ENCODE measurements around the gene EPGN. TPM values are rescaled to one million over a fixed set of nuclear protein-coding genes. Genes with fewer than 3 reads are reported as not detected.
A peak's percentile ranks its signal among the peaks of the same experiment; 100 is the strongest.
"Not testable (repeated sequence)": the region's sequence is repeated elsewhere in the genome, so short reads cannot be mapped to it uniquely, and the experiment has no call there.

EPGN gene
- total and polyA plus RNA-seq, 2 donors, result 0.77 TPM; not detected in 1

DNA sequence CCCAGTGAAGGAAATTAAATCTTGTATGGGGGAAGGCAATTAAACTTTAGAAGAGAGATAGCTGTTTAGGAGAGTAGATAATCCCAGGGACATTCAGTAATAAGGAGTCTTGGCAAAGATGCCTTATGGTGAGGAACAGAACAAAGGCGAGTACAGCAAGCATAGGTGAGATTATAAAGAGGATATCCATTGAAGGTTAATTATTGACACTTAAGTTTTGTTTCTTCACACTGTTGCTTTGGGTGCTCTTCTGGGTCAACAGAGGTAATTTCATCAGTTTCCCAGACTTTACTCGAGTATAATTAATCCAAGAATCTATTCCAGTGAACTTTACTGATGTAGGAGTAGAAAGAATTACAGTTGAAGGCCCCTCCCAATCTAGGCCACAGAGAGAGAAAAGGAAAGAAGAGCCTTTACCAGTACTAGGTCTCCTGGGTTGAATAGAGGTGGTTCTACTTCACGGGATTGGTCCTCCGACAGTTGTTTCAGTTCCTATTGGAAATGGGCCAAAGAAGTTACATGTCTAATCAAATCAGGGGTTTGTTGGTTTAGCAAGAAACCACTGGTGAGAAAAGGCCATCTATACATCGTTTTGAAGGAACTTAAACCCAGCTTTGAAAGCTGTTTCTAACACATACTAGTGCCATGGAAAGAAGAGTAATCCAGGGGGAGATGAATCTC, 27.2 kb downstream of the EPGN start:
- no peak for DNase-seq (ENCODE audit: extremely low spot score)
- H3K4me1 ChIP-seq (ENCODE audit: insufficient read depth), result no peaks in the 10 kb centered on the region
- WGBS, result 75% methylated on average over 5 of the region's 5 CpGs
- H3K27ac ChIP-seq (ENCODE audit: low read depth), result no peak overlapping the region
- no peaks in the 10 kb centered on the region for H3K36me3 ChIP-seq (ENCODE audit: insufficient read depth)
- no peak overlapping the region for H3K4me3 ChIP-seq (ENCODE audit: low read depth, low read length)

DNA sequence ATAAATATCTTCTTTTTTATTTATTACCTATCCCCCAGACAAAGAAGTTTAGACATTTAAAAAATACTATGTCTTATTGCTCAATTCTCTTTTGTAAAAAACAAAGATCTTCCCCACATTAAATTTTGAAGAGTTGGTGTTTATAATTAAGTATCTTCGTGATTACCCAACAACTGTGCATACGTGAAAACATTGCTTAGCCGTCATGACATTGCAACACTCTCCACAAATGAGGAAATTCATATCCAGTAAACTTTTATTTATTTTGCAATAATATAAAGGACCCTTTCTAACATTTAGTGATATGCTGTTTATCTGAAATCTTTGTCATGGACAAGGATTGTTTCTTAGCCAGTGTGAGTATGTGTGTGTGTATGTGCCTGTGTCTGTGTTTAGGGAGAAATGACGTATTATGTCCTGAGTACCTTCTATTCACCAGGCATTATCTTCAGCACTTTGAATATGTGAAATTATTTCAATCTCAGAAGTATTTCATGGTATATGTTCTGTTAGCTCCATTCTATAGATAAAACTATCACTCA, 30.6 kb downstream of the EPGN start:
- Histone ChIP-seq H3K4me3 (ENCODE audit: low read depth, low read length) (no peak overlapping the region), H3K4me1 (ENCODE audit: insufficient read depth) (no peaks in the 10 kb centered on the region), H3K36me3 (ENCODE audit: insufficient read depth) (no peaks in the 10 kb centered on the region), H3K27ac (ENCODE audit: low read depth) (no peak overlapping the region)
- DNase-seq (ENCODE audit: extremely low spot score), result no peak
- WGBS, result 55% methylated on average over 4 of the region's 4 CpGs

DNA sequence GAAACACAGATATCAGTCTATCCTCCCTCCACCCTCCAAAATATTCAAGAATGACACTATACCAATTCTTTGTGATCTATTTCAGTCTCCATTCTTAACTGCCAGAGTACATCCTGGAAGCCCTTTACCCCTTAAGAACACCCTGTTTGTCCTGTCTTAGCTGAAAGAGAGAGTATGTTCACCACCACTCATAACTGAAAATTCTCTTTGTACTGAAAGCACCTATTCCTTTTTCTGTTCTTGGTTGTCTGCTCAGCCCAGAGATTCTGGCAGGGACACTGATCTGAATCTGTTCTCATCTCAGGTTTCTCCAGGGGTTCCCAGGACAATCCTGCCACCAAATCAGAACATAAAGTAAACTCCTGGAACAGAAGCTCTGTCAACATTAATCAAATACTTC, 31.2 kb downstream of the EPGN start:
- DNase-seq (ENCODE audit: extremely low spot score), result no peak
- Histone ChIP-seq H3K4me1 (ENCODE audit: insufficient read depth) (no peaks in the 10 kb centered on the region), H3K36me3 (ENCODE audit: insufficient read depth) (no peaks in the 10 kb centered on the region), H3K27ac (ENCODE audit: low read depth) (no peak overlapping the region), H3K4me3 (ENCODE audit: low read depth, low read length) (no peak overlapping the region)

DNA sequence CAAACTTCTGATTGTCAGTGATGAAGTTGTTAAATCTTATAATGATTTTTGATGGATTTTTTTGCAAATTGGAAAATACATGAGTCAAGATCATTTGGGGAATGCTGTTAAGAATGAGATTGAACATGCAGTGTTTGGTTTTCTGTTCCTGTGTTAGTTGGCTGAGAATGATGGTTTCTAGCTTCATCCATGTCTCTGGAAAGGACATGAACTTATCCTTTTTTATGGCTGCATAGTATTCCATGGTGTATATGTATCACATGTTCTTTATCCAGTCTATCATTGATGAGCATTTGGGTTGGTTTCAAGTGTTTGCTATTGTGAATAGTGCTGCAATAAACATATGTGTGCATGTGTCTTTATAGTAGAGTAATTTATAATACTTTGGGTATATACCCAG, 32.2 kb downstream of the EPGN start:
- not testable (repeated sequence) for H3K4me1 ChIP-seq (ENCODE audit: insufficient read depth); H3K36me3 ChIP-seq (ENCODE audit: insufficient read depth); DNase-seq (ENCODE audit: extremely low spot score); H3K27ac ChIP-seq (ENCODE audit: low read depth); H3K4me3 ChIP-seq (ENCODE audit: low read depth, low read length)

DNA sequence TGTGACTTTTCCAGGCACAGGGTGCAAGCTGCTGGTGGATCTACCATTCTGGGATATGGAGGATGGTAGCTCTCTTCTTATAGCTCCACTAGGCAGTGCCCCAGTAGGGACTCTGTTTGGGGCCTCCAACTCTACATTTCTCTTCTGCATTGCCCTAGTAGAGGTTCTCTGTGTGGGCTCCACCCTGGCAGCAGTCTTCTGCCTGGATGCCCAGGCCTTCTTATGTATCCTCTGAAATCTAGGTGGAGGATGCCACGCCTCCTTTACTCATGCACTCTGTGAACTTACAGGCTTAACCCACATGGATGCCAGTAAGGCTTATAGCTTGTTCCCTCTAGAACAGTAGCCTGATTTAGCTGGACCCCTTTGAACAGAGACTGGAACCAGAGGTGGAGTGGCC, 35.8 kb downstream of the EPGN start:
- no peak for DNase-seq (ENCODE audit: extremely low spot score)
- no peak overlapping the region for H3K4me3 ChIP-seq (ENCODE audit: low read depth, low read length)
- H3K36me3 ChIP-seq (ENCODE audit: insufficient read depth), result no peaks in the 10 kb centered on the region
- WGBS, result 76% methylated on average over 1 of the region's 1 CpG
- H3K4me1 ChIP-seq (ENCODE audit: insufficient read depth), result no peaks in the 10 kb centered on the region
- no peak overlapping the region for H3K27ac ChIP-seq (ENCODE audit: low read depth)

DNA sequence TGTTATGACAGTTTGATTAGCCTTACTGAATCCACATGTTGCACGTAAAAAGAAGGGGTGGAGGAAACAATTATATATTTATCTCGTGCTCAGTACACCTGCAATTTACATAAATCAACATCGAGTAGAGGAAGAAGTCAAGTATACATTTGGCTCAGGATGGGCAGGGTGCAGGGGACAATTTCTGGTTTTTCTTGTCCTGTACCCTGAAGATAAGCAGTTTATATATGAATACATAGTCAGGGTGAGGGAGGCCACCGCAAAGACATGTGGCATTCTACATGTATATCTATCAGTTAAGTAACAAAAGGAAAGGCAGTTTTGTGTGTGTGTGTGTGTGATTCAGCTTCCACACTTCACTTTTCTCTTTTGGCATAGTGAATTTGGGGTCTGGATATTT, 45.6 kb downstream of the EPGN start:
- no peaks in the 10 kb centered on the region for H3K36me3 ChIP-seq (ENCODE audit: insufficient read depth)
- H3K4me1 ChIP-seq (ENCODE audit: insufficient read depth), result no peaks in the 10 kb centered on the region
- 56% methylated on average over 4 of the region's 4 CpGs for WGBS
- no peak for DNase-seq (ENCODE audit: extremely low spot score)
- H3K27ac ChIP-seq (ENCODE audit: low read depth), result no peak overlapping the region
- H3K4me3 ChIP-seq (ENCODE audit: low read depth, low read length), result no peak overlapping the region

DNA sequence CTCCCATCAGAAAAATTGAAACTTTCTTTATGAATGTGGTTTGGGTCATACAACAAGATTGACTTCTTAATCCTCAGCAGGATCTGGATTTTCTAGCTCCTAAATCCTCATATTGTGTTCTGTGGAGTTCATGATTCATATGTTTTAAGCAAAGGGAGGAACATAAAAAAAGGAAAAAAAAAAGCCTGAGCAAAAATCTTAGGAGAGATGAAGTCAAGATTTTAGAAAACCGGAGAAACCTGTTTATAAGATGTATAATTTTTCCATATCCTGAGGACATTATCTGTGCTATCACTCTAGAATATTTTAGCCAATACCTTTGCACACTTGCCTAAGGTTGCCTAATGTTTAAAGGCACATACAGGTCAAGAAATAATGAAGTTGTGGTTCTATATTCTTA, 49.7 kb downstream of the EPGN start:
- Histone ChIP-seq H3K36me3 (ENCODE audit: insufficient read depth) (no peaks in the 10 kb centered on the region), H3K4me1 (ENCODE audit: insufficient read depth) (no peaks in the 10 kb centered on the region), H3K4me3 (ENCODE audit: low read depth, low read length) (no peak overlapping the region), H3K27ac (ENCODE audit: low read depth) (no peak overlapping the region)
- WGBS, result 75% methylated on average over 1 of the region's 1 CpG
- DNase-seq (ENCODE audit: extremely low spot score), result no peak

DNA sequence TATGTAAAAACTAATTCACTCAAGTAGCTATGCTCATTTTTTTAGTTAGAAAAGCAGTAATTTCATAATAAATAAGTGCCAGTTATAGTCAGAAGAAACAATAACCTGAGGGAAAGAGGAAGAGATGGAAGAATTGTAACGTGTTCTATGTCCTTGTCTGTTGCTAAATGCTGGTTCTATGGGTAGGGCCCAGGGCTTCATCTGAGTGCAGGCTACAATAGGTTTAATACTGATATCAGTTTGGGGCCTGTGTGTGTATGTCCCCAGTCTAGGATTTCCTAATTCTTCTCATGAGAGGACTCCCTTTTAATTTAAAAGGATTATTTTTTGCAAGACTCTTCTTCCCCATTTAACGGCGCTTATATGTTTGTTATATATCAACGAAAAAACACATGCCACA, 53.4 kb downstream of the EPGN start:
- Histone ChIP-seq H3K27ac (ENCODE audit: low read depth) (no peak overlapping the region), H3K4me3 (ENCODE audit: low read depth, low read length) (no peak overlapping the region), H3K36me3 (ENCODE audit: insufficient read depth) (no peaks in the 10 kb centered on the region), H3K4me1 (ENCODE audit: insufficient read depth) (no peaks in the 10 kb centered on the region)
- DNase-seq (ENCODE audit: extremely low spot score), result no peak
- 66% methylated on average over 4 of the region's 4 CpGs for WGBS

DNA sequence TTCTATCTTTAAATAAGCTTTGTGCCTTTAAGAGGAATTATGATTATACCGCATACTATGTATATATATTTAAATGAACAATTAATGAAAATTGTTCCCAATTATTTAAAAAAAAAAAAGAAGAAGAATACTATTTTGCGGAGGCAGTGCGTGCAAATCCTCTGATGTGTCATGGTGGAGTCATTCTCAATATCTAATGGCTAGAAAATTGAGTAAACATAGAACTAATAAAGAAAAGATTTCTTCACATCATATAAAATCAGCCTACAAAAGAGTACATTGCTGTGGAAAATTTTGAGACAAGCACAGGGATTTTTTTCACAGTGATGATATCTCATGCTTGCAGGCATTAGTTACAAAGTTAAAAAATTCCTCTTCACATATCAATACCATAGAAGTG, 54.1 kb downstream of the EPGN start:
- 93% methylated on average over 3 of the region's 3 CpGs for WGBS

DNA sequence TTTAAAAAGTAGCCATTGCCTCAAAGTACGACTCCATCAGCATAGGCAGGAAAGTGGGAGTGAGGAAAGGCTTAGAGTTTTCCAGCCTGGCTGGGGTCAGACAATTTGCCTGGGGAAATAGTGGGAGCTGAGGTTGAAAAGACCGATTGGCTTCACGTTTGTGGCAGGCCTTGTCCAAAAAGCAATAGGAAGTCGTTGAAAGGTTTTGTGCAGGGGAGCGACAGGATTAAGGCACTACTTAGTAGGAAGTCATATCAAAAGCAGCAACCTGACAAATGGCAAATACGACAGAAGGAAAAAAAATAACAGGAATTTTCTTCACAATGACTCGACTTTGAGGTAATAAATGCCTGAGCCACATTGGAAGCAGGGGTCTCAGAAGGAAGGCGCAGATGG, 56.0 kb downstream of the EPGN start:
- no peak overlapping the region for H3K4me3 ChIP-seq (ENCODE audit: low read depth, low read length)
- H3K36me3 ChIP-seq (ENCODE audit: insufficient read depth), result no peaks in the 10 kb centered on the region
- 52% methylated on average over 8 of the region's 8 CpGs for WGBS
- DNase-seq (ENCODE audit: extremely low spot score), result no peak
- no peak overlapping the region for H3K27ac ChIP-seq (ENCODE audit: low read depth)
- no peaks in the 10 kb centered on the region for H3K4me1 ChIP-seq (ENCODE audit: insufficient read depth)

More for the DNA sequence above, 54.1 kb downstream of the EPGN start:
- Histone ChIP-seq H3K27ac (ENCODE audit: low read depth) (no peak overlapping the region), H3K4me3 (ENCODE audit: low read depth, low read length) (no peak overlapping the region), H3K36me3 (ENCODE audit: insufficient read depth) (no peaks in the 10 kb centered on the region), H3K4me1 (ENCODE audit: insufficient read depth) (no peaks in the 10 kb centered on the region)
- DNase-seq (ENCODE audit: extremely low spot score), result no peak

DNA sequence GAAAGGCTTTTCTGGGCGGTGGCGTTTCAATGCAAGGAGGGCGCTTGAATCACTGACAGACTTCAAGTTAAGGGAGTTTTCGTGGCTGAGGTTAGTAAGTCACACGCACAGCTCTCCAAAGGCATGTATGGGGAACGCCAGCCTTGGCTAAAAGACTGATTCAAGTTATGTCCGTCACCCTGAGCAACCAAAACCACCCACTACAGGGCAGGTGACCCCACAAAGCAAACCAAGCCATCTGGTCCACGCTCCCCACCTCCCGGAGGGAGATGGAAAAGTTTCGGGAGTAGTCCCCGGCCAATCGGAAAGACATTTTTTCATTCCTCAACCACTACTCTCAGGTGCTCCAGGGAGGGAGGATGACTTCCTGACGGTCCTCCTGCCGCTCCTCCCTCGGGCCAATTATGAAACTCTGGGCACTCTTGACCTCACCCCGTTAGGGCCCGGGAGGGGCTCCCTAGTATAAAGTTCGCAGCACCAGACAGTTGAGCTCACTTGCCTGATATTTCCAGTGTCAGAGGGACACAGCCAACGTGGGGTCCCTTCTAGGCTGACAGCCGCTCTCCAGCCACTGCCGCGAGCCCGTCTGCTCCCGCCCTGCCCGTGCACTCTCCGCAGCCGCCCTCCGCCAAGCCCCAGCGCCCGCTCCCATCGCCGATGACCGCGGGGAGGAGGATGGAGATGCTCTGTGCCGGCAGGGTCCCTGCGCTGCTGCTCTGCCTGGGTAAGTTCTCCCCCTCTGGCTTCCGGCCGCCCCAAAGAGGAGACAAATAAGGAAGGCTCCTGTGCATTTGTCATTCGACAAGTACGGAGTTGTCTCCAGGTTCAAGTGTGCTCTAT, 56.6 kb downstream of the EPGN start, which contains the start of gene EREG:
TSS of gene EREG (plus strand) at position 494 of the 840 bp plus-strand sequence. CDS start at position 658, 164 bp downstream.
- H3K4me1 ChIP-seq (ENCODE audit: insufficient read depth), result no peaks in the 10 kb centered on the region
- H3K4me3 ChIP-seq (ENCODE audit: low read depth, low read length), result peak within 1 kb of the TSS; percentile 19
- no peak for DNase-seq (ENCODE audit: extremely low spot score)
- 9% methylated on average over 40 of the region's 40 CpGs for WGBS
- H3K36me3 ChIP-seq (ENCODE audit: insufficient read depth), result no peaks in the 10 kb centered on the region
- H3K27ac ChIP-seq (ENCODE audit: low read depth), result no peak within 1 kb of the TSS

DNA sequence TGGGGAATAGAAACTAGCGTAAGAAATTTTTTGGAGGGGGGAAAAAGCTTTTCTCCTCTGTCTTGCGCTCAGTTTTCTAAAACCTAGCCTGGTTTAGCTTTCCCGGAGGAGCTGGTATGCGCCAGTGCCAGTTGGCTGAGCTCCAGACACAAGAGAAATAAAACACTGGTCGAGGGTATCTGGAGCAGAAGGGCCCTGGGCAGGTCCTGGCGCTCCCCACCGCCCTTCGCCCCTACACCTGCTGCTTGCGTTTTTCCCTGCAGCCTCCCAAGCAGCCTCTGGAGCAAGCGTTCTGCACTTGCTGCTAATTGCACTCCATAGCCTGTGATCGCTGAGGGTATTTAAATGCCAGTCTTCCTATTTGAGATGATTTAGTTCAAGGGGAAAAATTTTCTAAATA, 57.5 kb downstream of the EPGN start:
- no peak for DNase-seq (ENCODE audit: extremely low spot score)
- H3K4me1 ChIP-seq (ENCODE audit: insufficient read depth), result no peaks in the 10 kb centered on the region
- no peaks in the 10 kb centered on the region for H3K36me3 ChIP-seq (ENCODE audit: insufficient read depth)
- WGBS, result 11% methylated on average over 11 of the region's 11 CpGs
- H3K4me3 ChIP-seq (ENCODE audit: low read depth, low read length), result no peak overlapping the region
- no peak overlapping the region for H3K27ac ChIP-seq (ENCODE audit: low read depth)
